Prostate gland (tissue), 2 donors: Measurements from ENCODE around the gene FOSL2. TPM values are rescaled to one million over a fixed set of nuclear protein-coding genes. Genes with fewer than 3 reads are reported as not detected.

ENCODE experiments used
- DNase-seq: peaks from one replicate; pipeline ENCODE4 v3.0.0-alpha.2; 2019; ENCODE audit warnings: low spot score
- H3K27ac ChIP-seq, 2 donors: fragments of 200-600 bp; sonication (generic); 2 replicates each; pipeline ENCODE4 v1.5.1; 2017 to 2019
- H3K27me3 ChIP-seq: fragments of 200-600 bp; sonication (generic); replicated peaks from 2 replicates; pipeline ENCODE4 v1.5.1; 2019; ENCODE audit not compliant: insufficient read depth
- H3K36me3 ChIP-seq, 2 donors: fragments of 200-600 bp; sonication (generic); 1 replicate in 1 of 2; 2 replicates in 1 of 2; pipeline versions ENCODE4 v1.5.1 to v1.8.1; 2017 to 2019
- H3K4me1 ChIP-seq: fragments of 200-600 bp; sonication (generic); replicated peaks from 2 replicates; pipeline ENCODE4 v1.5.1; 2019
- H3K4me3 ChIP-seq, 2 donors: fragments of 200-600 bp; sonication (generic); 2 replicates each; pipeline ENCODE4 v1.5.1; 2017 to 2019
- H3K9me3 ChIP-seq: fragments of 200-600 bp; sonication (generic); 2 replicates; pipeline ENCODE4 v1.5.1; 2017
- CTCF ChIP-seq, 4 experiments: fragments of 200-600 bp in 2 of 4; fragments of 450-650 bp in 2 of 4; sonication (generic) in 2 of 4; IDR thresholded peaks; 1 replicate in 3 of 4; 2 replicates in 1 of 4; pipeline ENCODE4 v1.5.1; 2016 to 2019; ENCODE audit warnings: antibody characterized with exemption in 4 of 4, mild to moderate bottlenecking in 2 of 4, moderate library complexity in 2 of 4
- POLR2A ChIP-seq: fragments of 450-650 bp; IDR thresholded peaks from one replicate; pipeline ENCODE4 v1.6.1; 2016; ENCODE audit warnings: antibody characterized with exemption, mild to moderate bottlenecking
- POLR2AphosphoS5 ChIP-seq: sonication (generic); formaldehyde crosslinking; IDR thresholded peaks from one replicate; pipeline ENCODE4 v1.6.1; 2017; ENCODE audit warnings: antibody characterized with exemption
- WGBS: methylation state at CpG from one replicate; pipeline ENCODE4 v1.1.5; 2018; 5-methylcytosine and 5-hydroxymethylcytosine counted together
- intact Hi-C: fragments of 100-400 bp; cut with DNase I; formaldehyde crosslinking; loops from one replicate; pipeline ENCODE4 v1.14.2; 2022
- total RNA-seq, 2 donors: library from RNA; depleted of rRNA; stranded (reverse); fragments of >200 nt; gene quantifications; one replicate each; pipeline ENCODE4 v1.1.0, GENCODE V29; 2016

The FOSL2 gene
- total RNA-seq, 2 donors from 2014 or later: 57.4 to 94.2 TPM

DNA sequence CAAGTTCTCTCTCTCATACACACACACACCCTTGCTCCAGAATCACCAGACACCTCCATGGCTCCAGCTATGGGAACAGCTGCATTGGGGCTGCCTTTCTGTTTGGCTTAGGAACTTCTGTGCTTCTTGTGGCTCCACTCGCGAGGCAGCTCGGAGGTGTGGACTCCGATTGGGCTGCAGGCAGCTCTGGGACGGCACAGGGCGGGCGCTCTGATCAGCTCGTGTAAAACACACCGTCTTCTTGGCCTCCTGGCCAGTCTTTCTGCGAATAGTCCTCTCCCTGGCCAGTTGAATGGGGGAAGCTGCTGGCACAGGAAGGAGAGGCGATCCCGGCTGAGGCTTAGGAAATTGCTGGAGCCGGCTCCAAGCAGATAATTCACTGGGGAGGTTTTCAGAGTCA lies 22.4 kb downstream of the FOSL2 start:
- Histone ChIP-seq H3K4me3 (no peak overlapping the region), H3K4me1 (peaks cover 6% of the 10 kb centered on the region), H3K9me3 (no peaks in the 10 kb centered on the region), H3K27ac (peak overlapping the region in 1 of 2 donors; percentile 24), H3K27me3 (no peaks in the 10 kb centered on the region), H3K36me3 (peaks cover 17 to 33% of the 10 kb centered on the region in 2 donors)
- intact Hi-C loops: no loop called here
- DNase-seq: no peak
- TF ChIP-seq CTCF (IDR thresholded peaks at IDR 0.05) (no peak), POLR2A (no peak), POLR2AphosphoS5 (no peak)
- 68% methylated on average over 12 of the region's 13 CpGs for WGBS

GRCh38 chr2:28415715-28416114 lies 23.1 kb downstream of the FOSL2 start:
- H3K36me3 ChIP-seq: peaks cover 10 to 26% of the 10 kb centered on the region in 2 donors
- no peaks in the 10 kb centered on the region for H3K27me3 ChIP-seq
- TF ChIP-seq POLR2A (no peak), CTCF (IDR thresholded peaks at IDR 0.05) (no peak), POLR2AphosphoS5 (no peak)
- no peak overlapping the region for H3K4me3 ChIP-seq
- no peaks in the 10 kb centered on the region for H3K9me3 ChIP-seq
- intact Hi-C loops: no loop called here
- DNase-seq: no peak
- H3K4me1 ChIP-seq: peaks cover 6% of the 10 kb centered on the region
- H3K27ac ChIP-seq: no peak overlapping the region
- WGBS: 82% methylated on average over 3 of the region's 3 CpGs

GRCh38 chr2:28419003-28419402 lies 26.3 kb downstream of the FOSL2 start:
- Histone ChIP-seq H3K9me3 (no peaks in the 10 kb centered on the region), H3K27me3 (no peaks in the 10 kb centered on the region), H3K36me3 (no peaks in the 10 kb centered on the region), H3K27ac (no peak overlapping the region), H3K4me3 (no peak overlapping the region), H3K4me1 (peaks cover 6% of the 10 kb centered on the region)
- WGBS: 95% methylated on average over 3 of the region's 3 CpGs
- intact Hi-C loops: no loop called here
- no peak for DNase-seq
- TF ChIP-seq CTCF (IDR thresholded peaks at IDR 0.05) (no peak), POLR2A (no peak), POLR2AphosphoS5 (no peak)

GRCh38 chr2:28419443-28420270 lies 27.0 kb downstream of the FOSL2 start:
- no peak for DNase-seq

More at GRCh38 chr2:28419443-28420270, 27.0 kb downstream of the FOSL2 start:
- H3K9me3 ChIP-seq: no peaks in the 10 kb centered on the region
- 76% methylated on average over 7 of the region's 7 CpGs for WGBS
- no peak for TF ChIP-seq POLR2AphosphoS5
- TF ChIP-seq CTCF (IDR thresholded peaks at IDR 0.05): no peak
- TF ChIP-seq POLR2A: no peak
- intact Hi-C loops: no loop called here
- H3K4me1 ChIP-seq: no peaks in the 10 kb centered on the region
- H3K4me3 ChIP-seq: no peak overlapping the region
- H3K27me3 ChIP-seq: no peaks in the 10 kb centered on the region
- no peaks in the 10 kb centered on the region for H3K36me3 ChIP-seq
- H3K27ac ChIP-seq: no peak overlapping the region
